Measurements from ENCODE around the gene EGLN3.

The EGLN3 gene

DNA sequence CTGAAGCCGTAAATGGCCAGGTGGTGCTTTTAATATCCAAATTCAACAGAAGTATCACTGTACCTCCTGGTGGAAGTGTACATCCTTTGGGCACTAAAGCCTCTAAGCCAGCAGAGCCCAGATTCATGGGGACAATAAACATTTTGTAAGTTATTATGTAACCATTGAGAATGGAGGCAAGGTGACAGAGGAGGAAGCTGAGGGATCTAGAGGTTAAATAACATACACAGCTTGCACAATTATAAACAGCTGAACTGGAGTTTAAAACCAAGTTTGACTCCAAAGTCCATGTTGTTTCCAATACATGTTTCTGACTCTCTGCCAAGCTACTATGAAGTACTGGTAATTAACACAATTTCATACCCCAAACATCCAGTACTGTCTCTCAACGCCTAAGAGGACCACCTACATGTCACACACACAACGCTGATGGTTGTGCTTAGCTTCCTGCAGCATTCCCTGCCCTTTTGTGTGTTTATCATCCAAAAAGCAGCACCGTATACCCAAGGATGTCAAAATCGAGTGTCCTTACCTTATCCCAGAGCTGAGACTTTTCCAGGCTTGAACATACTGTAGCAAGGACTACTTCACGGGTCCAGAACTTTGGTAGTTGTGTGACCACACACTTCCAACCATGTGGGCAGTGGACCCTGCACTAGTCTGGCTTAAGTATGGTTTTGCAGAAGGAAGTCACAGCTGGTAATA, 41.3 kb downstream of the EGLN3 start:
- DNase-seq = no peak

DNA sequence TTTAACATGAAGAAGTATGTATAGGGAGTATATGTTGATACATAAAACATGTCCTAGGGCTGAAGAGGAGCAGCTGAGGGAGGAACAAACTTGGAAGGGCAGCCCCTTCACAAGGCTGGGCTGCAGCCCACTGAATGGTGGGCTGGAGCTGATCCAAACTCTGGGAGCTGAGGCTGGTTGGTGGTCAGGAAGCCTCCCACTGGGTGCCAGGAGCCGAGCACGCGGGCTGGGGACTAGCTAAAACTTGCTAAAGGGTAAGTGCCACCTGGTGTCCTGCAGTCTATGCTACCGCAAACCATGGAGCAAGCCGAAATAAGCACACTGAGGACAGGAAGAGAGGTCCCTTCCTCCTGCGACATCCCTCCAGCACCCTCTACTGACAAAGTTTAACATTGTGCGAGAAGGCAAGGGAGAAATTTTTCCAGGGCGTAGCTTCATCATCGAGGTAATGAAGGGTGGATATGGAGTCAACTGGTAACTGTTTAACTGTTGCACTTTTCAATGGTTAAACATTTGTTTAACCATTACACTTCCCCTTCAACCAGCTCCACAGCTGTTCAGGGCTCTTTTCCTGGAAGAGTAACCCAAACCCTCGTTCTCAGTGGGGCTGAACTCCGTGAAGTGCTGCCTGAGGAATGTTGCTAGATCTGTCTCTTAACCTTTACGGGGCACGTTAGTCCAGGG, 42.2 kb downstream of the EGLN3 start:
- no peak for DNase-seq

DNA sequence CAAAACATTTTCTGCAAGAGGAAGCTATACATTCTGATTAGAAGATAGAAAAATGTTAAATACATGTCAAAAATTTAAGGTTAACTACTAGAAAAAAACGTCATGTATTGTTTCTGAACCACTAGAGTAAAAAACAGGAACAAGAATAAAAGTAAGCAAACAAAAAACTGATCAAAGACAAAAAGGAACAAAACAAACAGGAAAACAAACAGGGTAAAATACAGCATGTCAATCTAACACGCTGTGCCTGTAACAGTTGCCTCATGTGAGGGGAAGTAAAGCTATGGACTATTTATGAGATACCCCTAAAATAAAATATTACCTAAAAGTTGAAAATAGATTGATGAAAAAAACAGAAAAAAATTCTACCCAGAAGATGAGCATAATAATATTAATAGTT, 43.9 kb downstream of the EGLN3 start:
- DNase-seq = no peak

DNA sequence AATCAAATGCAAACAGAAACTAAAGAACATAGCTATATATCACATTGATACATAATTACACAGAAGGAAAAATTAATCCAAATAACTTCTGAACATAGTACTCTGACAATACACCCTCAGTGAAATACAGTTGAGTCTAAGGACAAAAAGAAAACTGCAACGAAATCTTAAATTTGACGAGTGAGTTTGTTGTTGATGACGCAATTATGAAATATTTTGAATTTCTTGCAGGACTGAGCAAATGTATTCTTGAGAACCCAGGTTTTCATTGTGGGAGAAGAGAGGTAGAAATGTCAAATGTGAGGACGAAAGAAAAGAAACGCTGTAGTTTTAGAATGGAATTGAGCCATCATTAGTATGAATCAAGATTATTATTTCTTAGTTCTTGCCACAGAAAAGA, 46.3 kb downstream of the EGLN3 start:
- no peak for DNase-seq

DNA sequence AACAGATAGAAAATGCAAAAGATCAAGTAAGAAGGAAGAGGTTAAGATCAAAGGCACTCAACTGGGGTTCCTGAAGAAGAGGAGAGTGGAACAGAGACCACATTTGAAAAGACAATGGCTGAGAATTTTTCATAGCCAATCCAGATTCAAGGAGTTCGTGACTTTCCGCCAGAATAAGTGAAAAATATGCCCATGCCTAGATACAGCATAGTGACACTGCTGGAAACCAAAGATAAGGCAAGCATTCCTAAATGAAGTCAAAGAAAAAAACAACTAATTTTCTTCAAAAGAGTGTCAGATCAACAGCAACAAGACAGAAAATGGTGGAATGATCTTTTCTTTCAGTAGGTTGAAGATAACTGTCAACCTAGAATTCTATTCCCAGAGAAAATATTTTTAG, 47.5 kb downstream of the EGLN3 start:
- DNase-seq = no peak

DNA sequence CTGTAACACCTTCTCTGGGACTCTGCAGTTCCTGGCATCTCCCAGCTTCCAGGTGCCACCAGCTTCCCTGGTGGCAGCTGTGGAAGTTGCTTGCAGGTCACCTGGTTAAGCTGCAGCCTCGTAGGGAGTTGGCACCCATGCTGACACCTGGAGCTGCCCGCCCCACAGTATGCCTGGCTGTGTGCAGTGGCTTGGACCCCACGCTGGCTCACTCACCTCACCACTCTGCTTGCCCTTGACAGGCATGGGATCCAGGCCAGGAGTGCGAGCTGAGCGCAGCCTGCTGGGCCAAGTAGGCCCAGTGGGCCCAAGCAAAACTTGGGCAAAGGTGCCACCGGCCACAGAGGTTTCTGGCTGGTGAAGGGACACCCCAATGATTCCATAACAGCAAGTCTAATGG, 48.5 kb downstream of the EGLN3 start:
- DNase-seq = no peak

DNA sequence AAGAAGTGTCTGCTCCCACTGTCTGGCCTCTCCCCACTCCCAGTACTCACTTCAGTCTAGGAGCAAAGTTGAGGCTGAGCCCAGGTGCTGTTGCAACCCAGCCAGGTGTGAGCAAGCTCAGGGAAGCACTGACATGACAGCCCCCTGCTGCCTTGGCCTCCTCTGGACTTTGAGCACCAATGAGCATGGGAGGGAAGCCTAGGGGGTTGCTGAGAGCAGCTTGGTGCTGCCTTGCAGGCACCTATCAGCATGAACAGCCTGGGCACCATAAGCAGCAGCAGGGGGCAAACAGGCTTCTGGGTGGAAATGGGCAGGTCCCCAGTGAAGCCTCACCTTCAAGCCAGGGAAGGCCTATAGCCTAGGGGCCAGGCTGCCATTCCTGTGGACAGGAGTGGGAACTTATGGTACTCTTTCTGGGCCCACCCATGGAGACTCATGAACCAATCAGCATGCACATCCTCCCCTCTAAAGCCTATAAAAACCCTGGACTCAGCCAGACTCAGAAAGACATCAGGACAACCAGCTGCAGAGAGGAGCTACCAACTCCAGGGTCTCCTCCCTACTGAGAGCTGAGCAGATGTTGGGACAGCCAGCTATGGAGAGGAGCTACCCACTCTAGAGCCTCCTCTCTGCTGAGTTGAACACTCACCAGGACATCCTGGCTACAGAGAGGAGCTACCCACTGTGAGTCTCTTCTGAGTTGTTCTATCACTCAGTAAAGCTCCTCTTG, 49.3 kb downstream of the EGLN3 start:
- DNase-seq = no peak

DNA sequence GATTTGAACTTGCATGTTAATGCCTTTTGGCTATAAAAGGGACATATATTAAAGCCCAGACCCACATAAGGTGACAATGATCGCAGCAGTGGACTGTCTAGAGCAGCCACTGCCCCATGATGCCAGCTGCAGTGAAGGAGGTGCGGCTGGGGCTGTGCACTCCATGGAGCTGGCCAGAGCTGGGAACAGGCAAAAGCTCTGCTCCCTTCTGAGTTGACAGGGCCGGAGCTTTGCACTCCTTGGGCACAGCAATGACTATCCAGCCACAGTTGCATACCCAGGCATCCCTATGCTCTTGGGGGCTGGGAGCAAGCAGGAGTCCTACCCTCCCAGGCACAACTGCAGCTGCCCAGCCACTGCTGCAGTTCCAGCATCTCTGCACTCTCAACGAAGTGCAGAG, 50.2 kb downstream of the EGLN3 start:
- DNase-seq = no peak

DNA sequence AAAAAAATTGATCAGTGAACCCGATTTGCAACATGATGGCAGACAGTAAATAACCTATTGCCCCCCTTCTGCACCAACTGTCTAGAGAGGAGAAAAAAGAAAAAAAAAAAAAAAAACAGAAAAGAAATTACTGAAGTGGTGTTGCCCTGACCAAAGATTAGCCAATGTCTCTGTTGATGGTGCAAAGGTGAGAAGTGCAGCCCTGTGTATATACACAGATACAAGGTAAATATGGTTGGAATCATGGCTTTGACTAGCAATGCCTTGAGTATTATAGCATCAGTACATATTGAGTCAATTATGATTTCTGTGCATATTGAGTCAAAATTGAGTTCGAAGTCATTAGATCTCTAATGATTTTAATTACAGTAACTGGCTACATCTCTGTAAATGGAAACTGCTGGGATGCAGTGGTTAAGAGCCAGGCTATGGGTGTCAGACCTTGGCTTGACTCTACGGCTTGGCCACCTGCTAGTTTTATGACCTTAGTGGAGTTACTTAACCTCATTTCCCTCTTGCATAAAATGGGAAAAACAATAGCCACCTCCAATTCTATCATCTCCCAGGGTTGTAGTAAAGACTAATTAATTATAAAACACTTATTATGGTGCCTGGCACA, 51.0 kb downstream of the EGLN3 start:
- no peak for DNase-seq

DNA sequence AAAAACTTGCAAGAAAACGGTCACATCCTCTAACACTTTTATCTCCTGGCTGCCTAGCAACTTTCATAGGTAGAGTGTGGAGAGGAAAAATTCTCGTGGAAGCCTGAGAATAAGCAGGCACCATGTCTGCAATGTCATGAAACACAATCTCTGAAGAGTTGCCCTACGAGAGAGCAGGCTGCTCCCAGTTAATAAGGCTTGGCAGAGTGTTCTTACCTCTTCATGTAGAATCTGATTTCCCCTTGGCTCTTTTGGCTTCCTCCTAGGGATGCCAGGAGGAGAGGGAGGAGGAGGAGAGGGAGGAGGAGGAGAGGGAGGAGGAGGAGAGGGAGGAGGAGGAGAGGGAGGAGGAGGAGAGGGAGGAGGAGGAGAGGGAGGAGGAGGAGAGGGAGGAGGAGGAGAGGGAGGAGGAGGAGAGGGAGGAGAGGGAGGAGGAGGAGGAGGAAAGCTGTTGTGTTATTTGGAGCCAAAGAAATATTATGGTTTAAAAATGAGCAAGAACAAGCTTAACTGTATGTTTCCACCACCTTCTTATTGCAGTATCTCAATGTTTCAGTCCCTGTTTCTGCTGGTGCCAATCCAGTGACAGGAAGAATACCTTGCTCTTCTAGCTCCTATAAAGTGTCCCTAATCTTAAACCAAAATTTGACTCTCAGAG, 52.9 kb downstream of the EGLN3 start:
- DNase-seq = no peak

DNA sequence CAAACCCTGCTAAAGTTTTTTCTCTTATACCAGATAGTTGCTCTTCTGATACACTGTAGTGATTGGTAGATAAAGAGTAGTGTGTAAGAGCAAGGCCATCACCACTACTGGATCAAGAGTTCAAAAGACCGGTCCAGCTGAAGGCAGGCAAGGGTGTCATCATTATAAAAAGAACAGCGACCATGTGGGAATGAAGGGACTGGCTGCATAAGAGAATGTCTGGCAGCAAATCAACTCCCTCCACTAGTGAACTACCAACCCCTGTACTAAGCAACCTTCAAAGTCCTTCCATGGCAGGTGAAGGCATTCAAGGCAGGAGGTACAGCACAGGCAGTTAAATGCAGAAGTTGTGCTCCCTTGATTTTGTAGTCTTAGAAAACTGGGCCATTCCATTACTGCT, 53.5 kb downstream of the EGLN3 start:
- no peak for DNase-seq

DNA sequence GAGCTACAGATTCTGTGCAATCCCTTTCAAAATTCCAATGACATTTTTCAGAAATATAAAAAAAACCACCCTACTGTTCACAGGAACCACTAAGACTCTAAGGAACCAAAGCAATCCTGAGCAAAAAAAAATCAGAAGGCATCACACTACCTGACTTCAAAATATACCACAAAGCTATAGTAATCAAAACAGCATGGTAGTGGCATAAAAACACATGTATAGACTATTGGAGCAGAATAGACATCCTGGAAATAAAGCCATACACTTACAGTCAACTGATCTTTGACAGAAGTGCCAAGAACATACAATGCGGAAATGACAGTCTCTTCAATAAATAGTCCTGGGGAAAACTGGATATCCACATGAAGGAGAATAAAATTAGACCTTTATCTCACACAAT, 56.5 kb downstream of the EGLN3 start:
- no peak for DNase-seq

DNA sequence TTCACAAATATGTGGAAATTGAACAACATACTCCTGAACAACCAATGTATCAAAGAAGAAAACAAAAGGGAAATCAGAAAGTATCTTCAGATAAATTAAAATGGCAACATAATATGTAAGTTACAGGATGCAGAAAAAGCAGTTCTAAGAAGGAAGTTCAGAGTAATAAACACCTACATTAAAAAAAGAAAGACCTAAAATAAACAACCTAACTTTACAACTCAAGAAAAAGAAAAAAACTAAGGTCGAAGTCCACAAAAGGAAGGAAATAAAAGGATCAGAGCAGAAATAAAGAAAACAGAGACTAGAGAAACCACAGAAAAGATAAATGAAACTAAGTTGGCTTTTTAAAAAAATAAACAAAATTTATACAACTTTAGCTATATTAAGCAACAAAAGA, 59.2 kb downstream of the EGLN3 start:
- no peak for DNase-seq

DNA sequence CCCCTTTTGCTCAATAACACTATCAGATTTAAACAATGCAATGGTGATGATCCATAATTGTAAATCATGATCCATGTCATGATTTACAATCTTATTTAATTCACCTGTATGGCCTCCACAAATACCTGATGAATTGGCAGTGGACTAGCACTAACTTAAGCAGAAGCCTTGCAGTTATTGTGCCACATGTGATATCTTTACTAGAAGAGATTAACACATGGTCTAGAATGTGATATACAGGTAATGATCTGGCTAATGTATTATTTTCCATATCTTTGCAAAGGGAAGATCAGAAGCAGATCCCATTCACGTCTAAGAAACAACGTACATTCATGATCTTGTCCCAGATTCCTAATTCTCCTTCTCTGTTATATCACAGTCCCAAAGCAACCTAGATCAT, 66.0 kb downstream of the EGLN3 start:
- DNase-seq = no peak

DNA sequence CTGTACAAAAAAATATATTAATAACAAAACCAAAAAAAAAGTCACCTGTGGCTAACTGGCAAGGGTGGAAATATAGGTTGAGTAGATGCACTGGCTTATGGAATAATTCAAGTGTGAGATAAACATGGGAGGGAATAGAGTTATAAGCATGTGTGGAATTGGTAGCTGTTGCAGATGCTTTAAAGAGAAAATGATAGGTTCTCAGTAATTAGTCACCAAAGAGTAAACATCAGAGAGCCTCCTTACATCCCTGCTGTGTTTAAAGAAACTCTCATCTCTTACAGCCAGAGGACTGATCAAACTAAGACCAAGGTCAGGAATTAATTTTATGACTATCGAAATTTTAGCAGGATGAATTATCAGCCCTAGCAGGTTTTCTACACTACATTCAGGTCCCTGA, 70.5 kb downstream of the EGLN3 start:
- no peak for DNase-seq

DNA sequence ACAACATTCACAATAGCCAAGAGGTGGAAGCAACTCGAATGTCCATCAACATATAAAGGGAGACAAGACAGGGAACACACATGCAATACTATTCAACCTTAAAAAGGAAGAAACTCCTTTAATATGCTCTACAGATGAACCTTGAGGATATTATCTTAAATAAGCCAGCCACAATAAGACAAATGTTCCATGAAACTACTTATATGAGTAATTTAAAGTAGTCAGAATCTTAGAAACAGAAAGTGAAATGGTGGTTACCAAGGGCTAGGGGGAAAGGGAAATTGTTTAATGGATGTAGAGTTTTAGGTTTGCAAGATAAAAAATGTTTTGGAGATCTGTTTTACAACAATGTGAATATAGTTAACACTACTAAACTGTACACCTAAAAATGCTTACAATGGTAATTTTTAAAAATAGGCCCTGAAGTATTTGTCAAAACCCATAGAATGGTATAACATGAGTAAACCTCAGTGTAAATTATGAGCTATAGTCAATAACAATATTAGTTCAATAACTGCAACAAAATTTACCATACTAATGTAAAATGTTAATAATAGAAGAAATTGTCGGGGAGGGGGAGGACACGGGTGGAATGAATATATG, 71.1 kb downstream of the EGLN3 start:
- DNase-seq = no peak

DNA sequence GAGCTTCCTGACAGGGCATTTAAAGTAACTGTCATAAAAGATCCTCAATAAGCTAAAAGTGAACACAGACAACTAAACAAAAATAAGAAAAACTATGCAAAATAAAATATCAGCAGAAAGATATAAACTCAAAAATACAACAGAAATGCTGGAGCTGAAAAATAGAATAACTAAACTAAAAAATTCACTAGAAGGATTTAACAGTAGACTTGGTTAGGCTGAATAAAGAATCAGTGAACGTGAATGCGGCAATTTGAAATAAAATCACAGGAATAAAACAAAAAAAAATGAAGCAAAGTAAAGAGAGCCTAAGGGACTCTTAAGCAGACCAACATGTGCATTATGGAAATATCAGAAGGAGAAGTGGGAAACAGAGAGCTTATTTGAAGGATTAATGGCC, 74.6 kb downstream of the EGLN3 start:
- no peak for DNase-seq
